ENCODE data around the gene OR8H2. TPM values are rescaled to one million over a fixed set of nuclear protein-coding genes. Genes with fewer than 3 reads are reported as not detected.
"Not testable (repeated sequence)": the region's sequence is repeated elsewhere in the genome, so short reads cannot be mapped to it uniquely, and the experiment has no call there.

Gene OR8H2
- total RNA-seq, 1 donor from 2014 or later = not detected

DNA sequence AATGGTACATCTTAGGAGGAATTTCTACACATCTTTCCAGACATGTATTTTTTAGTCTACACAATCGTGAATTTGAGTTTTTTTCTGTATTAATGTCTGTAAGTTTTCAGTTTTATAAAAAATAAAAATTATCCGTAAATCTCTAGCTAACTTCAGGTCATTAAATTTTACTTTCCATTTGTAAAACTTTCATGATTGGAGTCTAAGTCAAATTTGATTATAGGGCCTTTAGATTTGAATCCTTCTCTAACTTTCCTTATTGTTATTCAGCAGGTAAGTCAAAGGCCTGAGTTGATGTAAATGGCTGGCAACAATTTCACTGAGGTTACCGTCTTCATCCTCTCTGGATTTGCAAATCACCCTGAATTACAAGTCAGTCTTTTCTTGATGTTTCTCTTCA lies 10.5 kb upstream of the OR8H2 start, which contains the start of gene OR8I2:
Gene OR8I2, plus strand, starts transcription at position 301 of the 400 bp plus-strand sequence. Its CDS starts 0 bp downstream, at position 301.
- no peak for DNase-seq (ENCODE audit: extremely low spot score in 2 of 2)
- no peaks in the 10 kb centered on the region for H3K27me3 ChIP-seq
- no peak within 1 kb of the TSS for H3K4me3 ChIP-seq
- H3K27ac ChIP-seq = no peak within 1 kb of the TSS
- TF ChIP-seq POLR2A (IDR thresholded peaks at IDR 0.05) (no peak), POLR2AphosphoS5 (IDR thresholded peaks at IDR 0.05; ENCODE audit: insufficient read depth in 1 of 2, low read depth in 1 of 2) (no peak)
- TF ChIP-seq, protein P1, sequence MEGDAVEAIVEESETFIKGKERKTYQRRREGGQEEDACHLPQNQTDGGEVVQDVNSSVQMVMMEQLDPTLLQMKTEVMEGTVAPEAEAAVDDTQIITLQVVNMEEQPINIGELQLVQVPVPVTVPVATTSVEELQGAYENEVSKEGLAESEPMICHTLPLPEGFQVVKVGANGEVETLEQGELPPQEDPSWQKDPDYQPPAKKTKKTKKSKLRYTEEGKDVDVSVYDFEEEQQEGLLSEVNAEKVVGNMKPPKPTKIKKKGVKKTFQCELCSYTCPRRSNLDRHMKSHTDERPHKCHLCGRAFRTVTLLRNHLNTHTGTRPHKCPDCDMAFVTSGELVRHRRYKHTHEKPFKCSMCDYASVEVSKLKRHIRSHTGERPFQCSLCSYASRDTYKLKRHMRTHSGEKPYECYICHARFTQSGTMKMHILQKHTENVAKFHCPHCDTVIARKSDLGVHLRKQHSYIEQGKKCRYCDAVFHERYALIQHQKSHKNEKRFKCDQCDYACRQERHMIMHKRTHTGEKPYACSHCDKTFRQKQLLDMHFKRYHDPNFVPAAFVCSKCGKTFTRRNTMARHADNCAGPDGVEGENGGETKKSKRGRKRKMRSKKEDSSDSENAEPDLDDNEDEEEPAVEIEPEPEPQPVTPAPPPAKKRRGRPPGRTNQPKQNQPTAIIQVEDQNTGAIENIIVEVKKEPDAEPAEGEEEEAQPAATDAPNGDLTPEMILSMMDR (IDR thresholded peaks at IDR 0.05) = no peak
- H3K36me3 ChIP-seq = no peaks in the 10 kb centered on the region
- H3K9me3 ChIP-seq = no peaks in the 10 kb centered on the region
- H3K4me1 ChIP-seq = no peaks in the 10 kb centered on the region
- intact Hi-C loops (cut with DNase I) = no loop called here

DNA sequence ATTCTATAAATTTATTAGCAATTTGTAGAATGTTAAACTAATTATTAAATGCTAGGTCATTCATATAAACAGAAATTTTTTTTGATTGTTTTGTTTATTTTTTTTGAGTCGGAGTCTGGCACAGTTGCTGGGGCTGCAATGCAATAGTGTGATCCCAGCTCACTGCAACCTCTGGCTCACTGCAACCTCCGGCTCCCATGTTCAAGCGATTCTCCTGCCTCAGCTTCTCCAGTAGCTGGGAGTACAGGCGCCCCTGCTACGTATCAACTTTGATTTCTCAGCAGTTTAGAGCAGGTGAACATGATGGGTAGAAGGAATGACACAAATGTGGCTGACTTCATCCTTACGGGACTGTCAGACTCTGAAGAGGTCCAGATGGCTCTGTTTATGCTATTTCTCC lies 18.6 kb downstream of the OR8H2 start, which contains the start of gene OR8H3:
Gene OR8H3, plus strand, starts transcription at position 301 of the 400 bp plus-strand sequence. Its CDS starts 0 bp downstream, at position 301.
- Histone ChIP-seq H3K27me3 (no peaks in the 10 kb centered on the region), H3K4me3 (no peak within 1 kb of the TSS), H3K27ac (no peak within 1 kb of the TSS), H3K9me3 (no peaks in the 10 kb centered on the region), H3K4me1 (no peaks in the 10 kb centered on the region), H3K36me3 (no peaks in the 10 kb centered on the region)
- intact Hi-C loops (cut with DNase I) = no loop called here
- no peak for TF ChIP-seq POLR2AphosphoS5 (IDR thresholded peaks at IDR 0.05; ENCODE audit: insufficient read depth in 1 of 2, low read depth in 1 of 2)
- no peak for DNase-seq (ENCODE audit: extremely low spot score in 2 of 2)

DNA sequence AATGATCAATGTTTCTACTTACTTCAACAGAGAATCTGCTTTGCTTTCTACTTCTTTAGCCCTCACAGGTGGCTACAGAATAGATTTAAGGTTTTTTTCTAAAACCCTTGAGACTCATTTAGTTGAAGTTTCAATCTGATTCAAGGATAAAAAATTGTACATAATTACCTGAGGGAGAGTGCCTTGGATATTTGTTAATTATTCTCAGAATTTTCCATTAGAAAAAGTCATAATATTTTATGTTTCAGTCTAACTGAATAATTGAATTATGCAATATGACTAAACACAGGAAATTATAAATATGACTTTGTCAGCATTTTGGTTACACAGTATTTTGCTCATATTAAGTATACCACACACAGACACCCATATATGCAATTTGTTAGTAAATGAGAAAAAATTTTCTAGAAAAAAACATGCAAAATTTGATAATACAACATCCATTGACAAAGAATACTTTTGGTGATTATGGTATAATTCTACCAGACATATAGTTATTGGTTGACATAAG lies 36.7 kb downstream of the OR8H2 start, which contains the start of gene OR8J3:
Gene OR8J3, minus strand, starts transcription at position 51 of the 511 bp plus-strand sequence. CDS start 2,483 bp downstream, outside the sequence.
- Histone ChIP-seq H3K4me1 (no peaks in the 10 kb centered on the region), H3K4me3 (no peak within 1 kb of the TSS), H3K36me3 (no peaks in the 10 kb centered on the region), H3K27me3 (no peaks in the 10 kb centered on the region), H3K27ac (no peak within 1 kb of the TSS), H3K9me3 (no peaks in the 10 kb centered on the region)
- DNase-seq (ENCODE audit: extremely low spot score in 2 of 2) = no peak
- no peak for TF ChIP-seq POLR2AphosphoS5 (IDR thresholded peaks at IDR 0.05; ENCODE audit: insufficient read depth in 1 of 2, low read depth in 1 of 2)
- TF ChIP-seq POLR2A (IDR thresholded peaks at IDR 0.05) = no peak
- TF ChIP-seq, protein P1 (IDR thresholded peaks at IDR 0.05) = no peak
- intact Hi-C loops (cut with DNase I) = no loop called here

DNA sequence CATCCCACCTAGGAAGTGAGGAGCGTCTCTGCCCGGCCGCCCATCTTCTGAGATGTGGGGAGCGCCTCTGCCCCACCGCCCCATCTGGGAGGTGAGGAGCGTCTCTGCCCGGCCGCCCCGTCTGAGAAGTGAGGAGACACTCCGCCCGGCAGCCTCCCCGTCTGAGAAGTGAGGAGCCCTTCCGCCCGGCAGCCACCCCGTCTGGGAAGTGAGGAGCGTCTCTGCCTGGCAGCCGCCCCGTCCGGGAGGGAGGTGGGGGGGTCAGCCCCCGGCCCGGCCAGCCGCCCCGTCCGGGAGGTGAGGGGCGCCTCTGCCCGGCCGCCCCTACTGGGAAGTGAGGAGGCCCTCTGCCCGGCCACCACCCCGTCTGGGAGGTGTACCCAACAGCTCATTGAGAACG lies 40.2 kb downstream of the OR8H2 start:
- H3K27ac ChIP-seq; H3K4me3 ChIP-seq; H3K9me3 ChIP-seq; intact Hi-C loops (cut with DNase I); H3K4me1 ChIP-seq; DNase-seq (ENCODE audit: extremely low spot score in 2 of 2); H3K27me3 ChIP-seq; H3K36me3 ChIP-seq: not testable (repeated sequence)

DNA sequence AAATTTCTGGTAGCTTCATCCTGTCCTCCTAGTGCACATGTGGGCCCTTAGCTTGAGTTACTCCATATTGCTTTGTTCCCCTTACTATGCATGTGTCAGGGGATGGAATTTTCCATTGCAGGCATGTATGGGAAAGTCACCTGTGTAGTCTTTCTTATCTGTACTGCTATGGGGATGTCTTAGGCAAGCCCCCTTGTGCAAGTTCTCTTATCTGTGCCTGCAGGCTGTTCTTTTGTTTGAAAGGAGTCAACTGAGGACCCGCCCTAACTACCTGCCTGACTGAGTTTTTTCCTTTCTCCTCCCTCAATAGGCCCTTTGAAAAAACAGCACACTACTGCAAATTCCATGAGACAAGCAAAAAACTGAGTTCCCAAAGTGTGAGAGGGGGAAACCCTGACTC lies 47.9 kb downstream of the OR8H2 start:
- no peak overlapping the region for H3K27ac ChIP-seq
- no peak overlapping the region for H3K4me3 ChIP-seq
- H3K36me3 ChIP-seq = no peaks in the 10 kb centered on the region
- intact Hi-C loops (cut with DNase I) = no loop called here
- H3K27me3 ChIP-seq = no peaks in the 10 kb centered on the region
- TF ChIP-seq POLR2A (IDR thresholded peaks at IDR 0.05) = no peak
- no peak for TF ChIP-seq POLR2AphosphoS5 (IDR thresholded peaks at IDR 0.05; ENCODE audit: insufficient read depth in 1 of 2, low read depth in 1 of 2)
- TF ChIP-seq, protein P1 (IDR thresholded peaks at IDR 0.05) = no peak
- H3K9me3 ChIP-seq = no peaks in the 10 kb centered on the region
- no peak for DNase-seq (ENCODE audit: extremely low spot score in 2 of 2)
- no peaks in the 10 kb centered on the region for H3K4me1 ChIP-seq

DNA sequence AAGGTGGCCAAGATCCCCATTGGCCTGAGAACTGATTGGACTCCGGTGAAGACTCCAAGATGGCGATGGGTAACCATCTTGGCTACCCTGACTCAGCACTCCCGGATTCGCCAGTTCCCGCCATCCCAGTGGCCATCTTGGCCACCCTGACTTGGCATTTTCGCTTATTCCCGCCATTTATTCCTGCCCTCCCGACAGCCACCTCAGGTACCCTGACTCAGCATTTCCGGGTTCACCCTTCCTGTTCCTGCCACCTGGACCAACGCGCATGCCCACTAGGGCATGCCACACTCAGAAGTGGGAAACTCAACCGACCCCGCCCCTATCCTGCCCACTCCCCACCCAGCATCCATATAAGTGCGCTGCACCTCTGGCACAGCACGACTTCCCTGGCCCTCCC lies 48.8 kb downstream of the OR8H2 start:
- TF ChIP-seq POLR2AphosphoS5 (IDR thresholded peaks at IDR 0.05; ENCODE audit: insufficient read depth in 1 of 2, low read depth in 1 of 2) = no peak
- TF ChIP-seq POLR2A (IDR thresholded peaks at IDR 0.05) = no peak
- TF ChIP-seq, protein P1 (IDR thresholded peaks at IDR 0.05) = no peak
- Histone ChIP-seq H3K27me3 (no peaks in the 10 kb centered on the region), H3K9me3 (no peaks in the 10 kb centered on the region), H3K4me3 (no peak overlapping the region), H3K27ac (no peak overlapping the region), H3K36me3 (no peaks in the 10 kb centered on the region), H3K4me1 (no peaks in the 10 kb centered on the region)
- intact Hi-C loops (cut with DNase I) = no loop called here
- DNase-seq (ENCODE audit: extremely low spot score in 2 of 2) = no peak

Data from vagina (tissue), 2 donors.